ENCODE results near the gene TBCC. TPM values are rescaled to one million over a fixed set of nuclear protein-coding genes. Genes with fewer than 3 reads are reported as not detected.

The TBCC gene
- total RNA-seq, 2 donors from 2014 or later, result 18.8 to 21.4 TPM

DNA sequence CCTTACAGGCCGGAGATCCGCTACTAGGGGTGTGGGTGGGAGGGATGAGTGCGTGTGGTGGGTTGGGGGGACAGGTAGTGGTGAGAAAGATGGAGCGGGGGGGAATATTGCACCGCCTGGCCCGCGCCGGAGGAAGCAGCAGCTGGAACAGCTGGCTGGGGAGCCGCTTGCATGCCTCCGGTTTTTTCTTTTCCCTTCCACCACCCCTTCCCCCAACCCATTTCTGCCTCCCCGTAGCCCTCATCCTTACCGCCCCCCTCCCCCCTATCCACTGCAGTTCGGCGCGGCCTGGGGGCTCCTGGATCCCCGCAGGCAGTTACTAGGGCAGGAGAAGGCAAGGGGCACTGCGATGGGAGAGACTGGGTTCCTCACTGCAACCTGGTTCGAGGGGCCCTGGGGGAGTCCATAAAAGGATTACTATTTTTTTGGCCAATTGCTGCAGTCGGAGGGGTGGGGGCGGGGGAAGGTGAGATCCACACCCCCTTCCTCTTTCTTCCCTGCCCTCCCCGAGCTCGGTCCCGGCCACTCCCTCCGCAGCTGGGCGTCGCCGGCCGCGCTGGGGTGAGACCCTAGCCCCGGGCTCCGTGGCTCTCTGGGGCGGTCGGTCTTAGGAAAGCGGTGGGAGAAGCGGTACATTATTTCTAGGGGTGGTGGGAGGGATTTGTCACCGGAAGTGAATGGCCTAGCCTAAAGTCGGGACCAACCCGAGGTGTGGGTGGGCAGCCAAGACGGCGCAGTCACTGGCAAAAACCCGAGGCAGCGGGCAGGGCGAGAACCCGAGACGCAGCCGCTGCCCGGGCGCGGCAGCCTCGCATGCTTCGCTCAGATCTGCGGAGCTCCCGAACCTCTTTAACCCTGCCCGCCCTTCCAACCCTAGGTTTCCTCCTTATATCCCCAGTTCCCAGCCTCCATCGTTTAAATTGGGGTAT, 824 bp upstream of the TBCC start:
- Histone ChIP-seq H3K4me1 (peaks cover 0 to 26% of the 10 kb centered on the region in 2 donors), H3K27ac (peak overlapping the region; percentile 91 to 94)

DNA sequence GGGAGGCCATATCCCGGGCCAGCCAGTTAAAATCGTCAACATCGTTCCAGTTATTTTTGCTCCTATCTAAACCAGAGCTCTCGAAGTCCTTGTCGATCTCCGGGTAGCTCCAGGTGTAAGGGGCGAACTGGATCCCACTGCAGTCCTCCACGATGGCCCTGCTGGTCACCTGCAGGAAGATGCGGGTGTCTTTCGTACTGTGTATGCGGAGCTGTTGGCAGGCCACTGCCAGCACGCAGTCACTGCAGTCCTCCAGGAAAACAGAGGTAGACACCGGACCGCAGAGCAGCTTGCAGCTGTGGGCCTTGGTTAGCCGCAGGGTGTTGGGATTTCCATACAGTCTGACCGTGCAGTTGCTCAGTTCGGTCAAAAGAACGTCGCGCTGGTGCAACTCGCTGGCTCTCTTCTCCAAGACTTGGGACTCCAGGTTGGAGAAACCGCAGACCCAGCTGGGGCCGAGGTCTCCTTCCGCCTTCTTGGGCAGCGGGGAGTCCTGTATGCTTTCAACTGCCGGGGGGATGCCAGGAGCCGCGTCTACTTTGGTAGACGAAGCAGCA, 742 bp downstream of the TBCC start:
- no peak for DNase-seq (ENCODE audit: low spot score)
- TF ChIP-seq, protein P1, sequence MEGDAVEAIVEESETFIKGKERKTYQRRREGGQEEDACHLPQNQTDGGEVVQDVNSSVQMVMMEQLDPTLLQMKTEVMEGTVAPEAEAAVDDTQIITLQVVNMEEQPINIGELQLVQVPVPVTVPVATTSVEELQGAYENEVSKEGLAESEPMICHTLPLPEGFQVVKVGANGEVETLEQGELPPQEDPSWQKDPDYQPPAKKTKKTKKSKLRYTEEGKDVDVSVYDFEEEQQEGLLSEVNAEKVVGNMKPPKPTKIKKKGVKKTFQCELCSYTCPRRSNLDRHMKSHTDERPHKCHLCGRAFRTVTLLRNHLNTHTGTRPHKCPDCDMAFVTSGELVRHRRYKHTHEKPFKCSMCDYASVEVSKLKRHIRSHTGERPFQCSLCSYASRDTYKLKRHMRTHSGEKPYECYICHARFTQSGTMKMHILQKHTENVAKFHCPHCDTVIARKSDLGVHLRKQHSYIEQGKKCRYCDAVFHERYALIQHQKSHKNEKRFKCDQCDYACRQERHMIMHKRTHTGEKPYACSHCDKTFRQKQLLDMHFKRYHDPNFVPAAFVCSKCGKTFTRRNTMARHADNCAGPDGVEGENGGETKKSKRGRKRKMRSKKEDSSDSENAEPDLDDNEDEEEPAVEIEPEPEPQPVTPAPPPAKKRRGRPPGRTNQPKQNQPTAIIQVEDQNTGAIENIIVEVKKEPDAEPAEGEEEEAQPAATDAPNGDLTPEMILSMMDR (IDR thresholded peaks at IDR 0.05), result no peak
- H3K27ac ChIP-seq, result peak overlapping the region; percentile 83 to 94
- H3K27me3 ChIP-seq, result no peaks in the 10 kb centered on the region
- peak overlapping the region; percentile 82 to 97 for H3K4me3 ChIP-seq
- H3K36me3 ChIP-seq, result no peaks in the 10 kb centered on the region
- H3K9me3 ChIP-seq, result no peaks in the 10 kb centered on the region
- H3K4me1 ChIP-seq, result peaks cover 0 to 26% of the 10 kb centered on the region in 2 donors

More for the DNA sequence above, 824 bp upstream of the TBCC start:
- TF ChIP-seq, protein P1 (IDR thresholded peaks at IDR 0.05), result no peak
- H3K4me3 ChIP-seq, result peak overlapping the region; percentile 82 to 97
- no peaks in the 10 kb centered on the region for H3K27me3 ChIP-seq
- peak; percentile 80 for DNase-seq (ENCODE audit: low spot score)
- H3K9me3 ChIP-seq, result no peaks in the 10 kb centered on the region
- H3K36me3 ChIP-seq, result no peaks in the 10 kb centered on the region

DNA sequence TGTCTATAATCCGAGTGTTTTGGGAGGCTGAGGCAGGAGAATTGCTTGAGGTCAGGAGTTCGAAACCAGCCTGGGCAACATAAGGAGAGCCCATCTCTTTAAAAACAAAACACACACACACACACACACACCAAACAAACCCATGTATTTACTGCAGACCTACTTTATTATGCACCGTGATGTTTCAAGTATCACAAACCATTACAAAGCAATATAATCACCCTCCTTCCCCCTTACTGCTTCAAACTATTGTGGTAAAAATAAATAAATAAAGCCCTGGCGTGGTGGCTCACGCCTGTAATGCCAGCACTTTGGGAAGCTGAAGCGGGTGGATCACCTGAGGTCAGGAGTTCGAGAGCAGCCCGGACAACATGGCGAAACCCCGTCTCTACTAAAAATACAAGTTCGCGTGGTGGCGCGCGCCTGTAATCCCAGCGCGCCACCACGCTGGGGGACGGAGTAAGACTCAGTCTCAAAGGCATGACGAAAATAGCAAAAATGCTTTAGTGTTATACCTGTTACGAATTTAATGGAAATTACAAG, 1.5 kb downstream of the TBCC start:
- Histone ChIP-seq H3K9me3 (no peaks in the 10 kb centered on the region), H3K27ac (peak overlapping the region in 1 of 2 donors; percentile 83), H3K36me3 (no peaks in the 10 kb centered on the region), H3K4me3 (peak overlapping the region; percentile 82 to 97), H3K27me3 (no peaks in the 10 kb centered on the region), H3K4me1 (peaks cover 0 to 26% of the 10 kb centered on the region in 2 donors)
- TF ChIP-seq, protein P1 (IDR thresholded peaks at IDR 0.05), result peak in 1 of 2 donors; percentile 23
- no peak for DNase-seq (ENCODE audit: low spot score)

DNA sequence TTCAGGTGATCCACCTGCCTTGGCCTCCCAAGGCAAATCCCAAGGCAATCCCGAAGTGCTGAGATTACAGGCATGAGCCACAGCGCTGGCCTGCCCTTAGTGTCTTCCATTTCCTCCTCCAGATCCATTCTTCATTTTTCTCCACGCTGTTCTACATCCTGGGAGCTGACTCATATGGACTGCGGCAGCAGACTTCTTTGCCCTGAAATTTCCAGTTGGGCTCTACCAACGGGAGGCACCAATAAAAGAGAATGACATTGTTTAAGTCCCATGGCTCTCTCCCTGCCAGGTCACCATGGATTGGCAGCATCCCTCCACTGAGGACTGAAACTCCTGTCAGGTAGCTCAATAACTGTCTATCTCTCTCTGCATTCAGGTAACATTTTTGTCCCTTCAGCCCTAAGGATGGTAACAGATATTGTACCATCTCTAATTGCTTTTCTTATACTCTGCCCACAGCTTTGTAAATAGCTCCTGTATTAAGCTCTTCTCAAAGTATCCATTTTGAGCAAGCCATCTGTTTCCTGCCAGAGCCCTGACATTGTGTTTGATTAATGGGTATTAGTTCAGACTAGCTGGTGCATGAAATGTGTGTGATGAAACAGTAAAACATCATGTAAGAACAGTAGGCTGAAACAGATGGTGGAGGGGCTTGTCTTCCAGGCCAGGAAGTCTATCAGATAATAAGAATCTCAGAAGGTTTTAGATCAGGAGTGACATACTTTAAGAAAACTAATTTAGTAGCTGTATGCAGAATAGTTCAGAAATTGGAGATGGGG, 3.6 kb downstream of the TBCC start:
- Histone ChIP-seq H3K27ac (no peak overlapping the region), H3K27me3 (no peaks in the 10 kb centered on the region), H3K4me3 (no peak overlapping the region), H3K4me1 (peaks cover 0 to 19% of the 10 kb centered on the region in 2 donors), H3K9me3 (no peaks in the 10 kb centered on the region), H3K36me3 (no peaks in the 10 kb centered on the region)
- DNase-seq (ENCODE audit: low spot score), result no peak
- TF ChIP-seq, protein P1 (IDR thresholded peaks at IDR 0.05), result no peak

DNA sequence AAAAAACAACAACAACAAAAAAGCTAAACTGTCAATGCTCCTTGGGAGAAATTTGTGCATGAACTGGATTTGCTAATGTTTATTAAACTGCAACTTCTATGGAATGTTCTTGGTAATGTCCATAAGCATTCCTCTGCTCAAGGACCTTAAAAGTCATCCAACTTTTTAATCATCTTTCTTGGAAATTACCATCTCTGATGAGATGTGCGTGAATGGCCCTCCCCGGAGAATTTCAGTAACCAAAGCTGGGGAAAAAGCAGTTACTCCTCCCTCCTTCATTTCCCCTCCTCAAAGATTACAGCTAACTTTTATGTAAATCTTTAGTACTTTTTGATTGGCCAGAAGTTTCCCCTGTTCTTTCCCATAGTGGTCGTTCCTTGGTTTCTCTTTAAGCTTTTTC, 5.2 kb downstream of the TBCC start:
- Histone ChIP-seq H3K27me3 (no peaks in the 10 kb centered on the region), H3K4me3 (no peak overlapping the region), H3K9me3 (no peaks in the 10 kb centered on the region), H3K27ac (no peak overlapping the region), H3K4me1 (peaks cover 0 to 19% of the 10 kb centered on the region in 2 donors), H3K36me3 (no peaks in the 10 kb centered on the region)
- TF ChIP-seq, protein P1 (IDR thresholded peaks at IDR 0.05), result no peak
- no peak for DNase-seq (ENCODE audit: low spot score)

Measured in right atrium auricular region (tissue), 2 donors.